ENCODE measurements around the gene THSD4. TPM values are rescaled to one million over a fixed set of nuclear protein-coding genes. Genes with fewer than 3 reads are reported as not detected.
"Not testable (repeated sequence)": the region's sequence is repeated elsewhere in the genome, so short reads cannot be mapped to it uniquely, and the experiment has no call there.

The THSD4 gene
- total RNA-seq, 2 donors from 2014 or later = not detected

DNA sequence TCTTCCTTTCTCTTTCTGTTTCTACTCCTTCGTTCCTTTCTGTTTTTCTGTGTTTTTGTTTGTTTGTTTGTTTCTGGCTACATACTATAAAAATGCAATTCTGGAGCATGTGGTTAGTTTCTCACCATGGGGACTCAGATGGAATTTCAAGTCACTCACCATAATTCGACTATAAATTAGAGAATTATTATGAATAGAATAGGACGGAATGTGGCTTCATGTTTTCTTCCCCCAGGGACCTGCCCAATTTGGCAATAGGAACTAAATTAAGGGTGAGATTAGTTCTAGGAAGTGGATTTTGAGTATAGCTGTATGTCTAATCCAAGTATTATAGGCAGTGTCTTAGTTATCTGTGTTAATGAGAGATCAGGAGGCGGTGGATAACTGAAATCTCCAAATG lies 96.9 kb downstream of the THSD4 start:
- DNase-seq (ENCODE audit: low spot score) = no peak
- H3K27ac Mint-ChIP-seq = no peak overlapping the region
- H3K9me3 Mint-ChIP-seq = no peaks in the 10 kb centered on the region
- H3K4me1 Mint-ChIP-seq (ENCODE audit: low read depth in 2 of 2) = no peaks in the 10 kb centered on the region
- no peak for ATAC-seq
- peaks cover 29 to 45% of the 10 kb centered on the region in 2 donors for H3K27me3 Mint-ChIP-seq
- H3K36me3 Mint-ChIP-seq = no peaks in the 10 kb centered on the region
- no peak overlapping the region for H3K4me3 Mint-ChIP-seq

DNA sequence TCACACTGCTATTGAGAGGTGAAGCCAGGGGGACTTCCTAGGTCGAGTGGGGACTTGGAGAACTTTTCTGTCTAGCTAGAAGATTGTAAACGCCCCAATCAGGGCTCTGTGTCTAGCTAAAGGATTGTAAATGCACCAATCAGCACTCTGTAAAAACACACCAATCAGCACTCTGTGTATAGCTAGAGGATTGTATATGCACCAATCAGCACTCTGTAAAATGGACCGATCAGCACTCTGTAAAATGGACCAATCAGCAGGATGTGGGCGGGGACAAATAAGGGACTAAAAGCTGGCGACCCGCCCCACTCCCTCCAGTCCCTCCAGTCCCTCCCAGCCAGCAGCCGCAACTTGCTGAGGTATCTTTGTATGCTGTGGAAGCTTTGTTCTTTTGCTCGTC lies 98.7 kb downstream of the THSD4 start:
- not testable (repeated sequence) for H3K4me1 Mint-ChIP-seq (ENCODE audit: low read depth in 2 of 2); H3K4me3 Mint-ChIP-seq; DNase-seq (ENCODE audit: low spot score); H3K36me3 Mint-ChIP-seq; H3K27ac Mint-ChIP-seq; ATAC-seq; H3K9me3 Mint-ChIP-seq
- peaks cover 34 to 39% of the 10 kb centered on the region in 2 donors for H3K27me3 Mint-ChIP-seq

DNA sequence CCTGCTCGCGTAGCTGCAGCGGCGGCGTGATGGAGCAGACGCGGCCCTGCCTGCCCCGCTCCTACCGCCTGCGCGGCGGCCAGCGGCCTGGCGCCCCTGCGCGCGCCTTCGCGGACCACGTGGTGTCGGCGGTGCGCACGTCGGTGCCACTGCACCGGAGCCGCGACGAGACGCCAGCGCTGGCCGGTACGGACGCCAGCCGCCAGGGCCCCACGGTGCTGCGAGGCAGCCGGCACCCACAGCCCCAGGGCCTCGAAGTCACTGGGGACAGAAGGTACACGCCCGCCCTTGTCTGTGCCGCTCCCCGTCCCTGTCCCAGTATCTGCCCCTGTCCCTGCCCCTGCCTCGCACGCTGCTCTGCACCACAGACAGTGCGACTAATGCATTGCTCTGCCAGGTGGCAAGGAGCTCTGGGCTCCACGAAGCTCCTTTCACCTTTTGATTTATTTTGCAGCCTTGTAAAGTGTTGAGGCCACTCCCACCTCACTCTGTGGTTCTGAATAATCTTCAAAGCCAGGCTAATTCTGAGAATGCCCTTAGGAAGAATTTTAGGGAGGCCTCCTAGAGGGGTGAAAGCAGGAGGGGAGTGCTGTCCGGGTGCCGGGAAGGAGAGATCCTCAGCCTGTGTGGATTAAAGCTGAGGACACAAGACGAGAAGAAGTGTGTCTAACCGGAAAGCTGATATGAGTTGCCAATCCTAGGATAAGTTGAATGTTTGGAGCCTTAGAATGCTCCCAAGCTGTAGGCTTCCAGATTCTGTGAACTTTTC lies 100.0 kb downstream of the THSD4 start:
- peaks cover 27 to 35% of the 10 kb centered on the region in 2 donors for H3K27me3 Mint-ChIP-seq
- H3K4me3 Mint-ChIP-seq = no peak overlapping the region
- no peak overlapping the region for H3K27ac Mint-ChIP-seq
- no peaks in the 10 kb centered on the region for H3K4me1 Mint-ChIP-seq (ENCODE audit: low read depth in 2 of 2)
- H3K9me3 Mint-ChIP-seq = no peaks in the 10 kb centered on the region
- no peaks in the 10 kb centered on the region for H3K36me3 Mint-ChIP-seq
- no peak for DNase-seq (ENCODE audit: low spot score)
- peak in 1 of 2 donors; percentile 57 for ATAC-seq

DNA sequence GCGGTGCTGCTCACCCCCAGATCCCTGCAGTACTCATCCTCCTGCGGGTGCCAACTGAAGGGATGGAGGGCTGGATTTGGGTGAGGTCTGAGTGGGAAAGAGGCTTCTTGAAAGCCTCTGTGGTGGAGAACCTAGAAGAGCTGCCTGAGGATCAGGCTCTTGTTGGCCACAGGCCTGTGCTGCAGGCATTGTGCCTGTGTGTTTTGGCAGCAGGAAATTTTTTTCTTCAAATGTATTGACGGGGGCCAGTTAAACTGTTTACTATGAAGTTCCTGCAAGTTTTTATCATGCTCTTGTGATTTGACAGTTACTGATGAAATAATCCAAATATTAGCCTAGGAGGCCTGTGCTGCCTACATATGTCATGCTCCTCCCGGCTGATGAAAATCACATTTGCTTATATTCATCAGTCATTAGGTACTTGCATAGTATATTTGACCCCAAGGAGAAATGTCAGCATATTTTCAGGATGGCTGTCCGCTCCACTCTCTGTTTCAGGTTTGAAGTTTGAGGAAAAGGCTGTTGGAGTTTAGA lies 103.1 kb downstream of the THSD4 start:
- Mint-ChIP-seq H3K27me3 (peaks cover 20 to 23% of the 10 kb centered on the region in 2 donors), H3K4me1 (ENCODE audit: low read depth in 2 of 2) (no peaks in the 10 kb centered on the region), H3K27ac (no peak overlapping the region), H3K4me3 (no peak overlapping the region), H3K36me3 (no peaks in the 10 kb centered on the region), H3K9me3 (peaks cover 3% of the 10 kb centered on the region)
- ATAC-seq (no peak), DNase-seq (ENCODE audit: low spot score) (no peak)

DNA sequence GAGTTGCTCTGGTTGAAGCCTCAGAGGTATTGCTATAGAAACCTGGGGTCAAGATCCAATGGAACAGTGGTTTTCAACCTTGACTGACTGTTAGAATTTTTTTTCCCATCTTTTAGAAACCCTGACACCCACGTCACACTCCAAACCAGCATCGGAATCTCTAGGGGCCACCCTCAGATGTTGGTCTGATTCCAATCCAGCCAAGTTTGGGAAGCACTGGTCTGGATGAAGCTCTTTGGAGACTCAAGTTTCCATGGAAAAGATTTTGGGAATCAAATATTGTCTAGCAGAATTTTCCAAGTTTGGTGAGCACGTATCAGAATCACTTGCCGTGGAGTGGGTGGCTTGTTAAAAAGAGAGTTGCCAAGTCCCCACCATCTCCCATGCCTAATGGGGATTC lies 103.8 kb downstream of the THSD4 start:
- H3K27ac Mint-ChIP-seq = no peak overlapping the region
- ATAC-seq = no peak

DNA sequence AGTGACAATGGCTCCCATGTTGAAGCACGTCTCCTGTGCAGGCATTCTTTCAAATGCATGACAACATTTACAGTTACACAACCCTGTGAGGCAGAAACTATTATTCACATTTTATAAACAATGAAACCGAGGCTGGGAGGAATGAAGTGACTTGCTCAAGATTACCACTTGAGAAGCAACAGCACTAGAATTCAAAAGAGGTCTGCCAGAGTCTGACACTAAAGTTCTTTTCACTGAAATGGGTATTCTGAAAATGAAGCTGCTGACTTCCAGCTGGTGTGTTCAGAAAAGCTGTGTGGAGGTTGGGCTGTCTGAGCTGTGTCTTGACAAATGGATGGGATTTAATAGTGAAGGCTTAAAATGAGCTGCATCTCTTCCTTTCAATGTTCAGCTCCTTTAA lies 104.4 kb downstream of the THSD4 start:
- ATAC-seq = no peak
- H3K27me3 Mint-ChIP-seq = peaks cover 23 to 27% of the 10 kb centered on the region in 2 donors
- no peaks in the 10 kb centered on the region for H3K4me1 Mint-ChIP-seq (ENCODE audit: low read depth in 2 of 2)
- no peaks in the 10 kb centered on the region for H3K36me3 Mint-ChIP-seq
- H3K4me3 Mint-ChIP-seq = no peak overlapping the region
- DNase-seq (ENCODE audit: low spot score) = no peak
- no peak overlapping the region for H3K27ac Mint-ChIP-seq
- peaks cover 3% of the 10 kb centered on the region for H3K9me3 Mint-ChIP-seq

More for the DNA sequence above, 103.8 kb downstream of the THSD4 start:
- Mint-ChIP-seq H3K27me3 (peaks cover 22 to 27% of the 10 kb centered on the region in 2 donors), H3K4me3 (no peak overlapping the region), H3K36me3 (no peaks in the 10 kb centered on the region), H3K4me1 (ENCODE audit: low read depth in 2 of 2) (no peaks in the 10 kb centered on the region), H3K9me3 (peaks cover 3% of the 10 kb centered on the region)
- no peak for DNase-seq (ENCODE audit: low spot score)

DNA sequence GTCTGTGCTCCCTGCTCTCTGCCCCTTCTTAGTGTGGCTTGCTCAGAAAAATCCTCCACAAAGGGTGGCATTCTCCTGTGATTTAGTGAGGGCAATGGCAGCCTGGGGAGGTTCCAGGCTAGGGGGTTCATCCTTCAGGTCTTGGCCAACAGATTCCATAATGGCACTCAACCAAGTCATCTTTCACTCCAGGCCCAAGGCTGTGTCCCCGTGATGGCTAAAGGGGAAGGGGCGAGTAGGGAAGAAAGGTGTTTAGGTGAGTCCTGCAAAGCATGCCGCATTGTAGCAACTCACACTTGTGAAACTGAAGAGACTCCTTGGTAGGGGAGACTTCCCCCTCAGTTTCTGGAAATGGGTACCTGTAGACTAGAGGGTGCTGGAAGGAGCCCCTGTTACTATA lies 105.6 kb downstream of the THSD4 start:
- no peaks in the 10 kb centered on the region for H3K4me1 Mint-ChIP-seq (ENCODE audit: low read depth in 2 of 2)
- no peaks in the 10 kb centered on the region for H3K36me3 Mint-ChIP-seq
- ATAC-seq = no peak
- no peak overlapping the region for H3K27ac Mint-ChIP-seq
- H3K27me3 Mint-ChIP-seq = peaks cover 21 to 22% of the 10 kb centered on the region in 2 donors
- DNase-seq (ENCODE audit: low spot score) = no peak
- no peak overlapping the region for H3K4me3 Mint-ChIP-seq
- peaks cover 3% of the 10 kb centered on the region for H3K9me3 Mint-ChIP-seq

DNA sequence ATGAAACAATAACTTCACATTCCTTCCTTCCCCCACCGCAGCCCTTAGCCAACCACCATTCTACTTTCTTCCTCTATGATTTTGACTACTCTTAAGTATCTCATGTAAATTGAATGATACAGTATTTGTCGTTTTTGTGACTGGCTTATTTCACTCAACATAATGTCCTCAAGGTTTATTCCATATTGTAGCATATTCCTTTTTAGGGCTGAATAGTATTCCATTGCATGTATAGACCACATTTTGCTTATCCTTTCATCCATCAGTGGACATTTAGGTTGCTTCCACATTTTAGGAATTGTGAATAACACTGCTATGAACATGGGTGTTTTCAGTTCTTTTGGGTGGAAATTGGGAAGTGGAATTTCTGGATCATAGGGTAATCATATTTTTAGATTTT lies 106.1 kb downstream of the THSD4 start:
- no peak for DNase-seq (ENCODE audit: low spot score)
- H3K27me3 Mint-ChIP-seq = peaks cover 19 to 20% of the 10 kb centered on the region in 2 donors
- peaks cover 3% of the 10 kb centered on the region for H3K9me3 Mint-ChIP-seq
- ATAC-seq = no peak
- H3K36me3 Mint-ChIP-seq = no peaks in the 10 kb centered on the region
- no peak overlapping the region for H3K4me3 Mint-ChIP-seq
- H3K27ac Mint-ChIP-seq = no peak overlapping the region
- no peaks in the 10 kb centered on the region for H3K4me1 Mint-ChIP-seq (ENCODE audit: low read depth in 2 of 2)

DNA sequence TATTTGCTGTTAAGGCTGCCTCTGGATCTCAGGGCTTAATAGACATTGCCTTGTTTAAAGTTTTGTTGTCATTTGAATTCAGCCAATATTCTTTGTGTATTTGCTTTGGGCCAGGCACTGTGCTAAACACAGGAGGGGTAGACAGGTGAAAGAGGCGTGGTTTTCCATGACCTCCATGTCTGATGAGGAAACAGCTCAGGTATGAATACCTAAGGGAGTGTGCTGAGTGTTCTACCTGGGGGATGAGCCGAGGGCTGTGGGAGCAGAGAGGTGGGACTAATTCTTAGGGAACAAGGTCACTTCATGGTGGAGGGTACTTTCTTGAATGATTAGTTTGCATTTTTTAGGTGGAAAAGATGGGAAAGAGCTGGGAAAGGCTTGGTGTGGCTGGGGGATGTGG lies 108.2 kb downstream of the THSD4 start:
- Mint-ChIP-seq H3K4me1 (ENCODE audit: low read depth in 2 of 2) (no peaks in the 10 kb centered on the region), H3K9me3 (peaks cover 3% of the 10 kb centered on the region), H3K36me3 (no peaks in the 10 kb centered on the region), H3K27ac (no peak overlapping the region), H3K4me3 (no peak overlapping the region), H3K27me3 (peaks cover 17 to 20% of the 10 kb centered on the region in 2 donors)
- DNase-seq (ENCODE audit: low spot score) (peak; percentile 13), ATAC-seq (no peak)

DNA sequence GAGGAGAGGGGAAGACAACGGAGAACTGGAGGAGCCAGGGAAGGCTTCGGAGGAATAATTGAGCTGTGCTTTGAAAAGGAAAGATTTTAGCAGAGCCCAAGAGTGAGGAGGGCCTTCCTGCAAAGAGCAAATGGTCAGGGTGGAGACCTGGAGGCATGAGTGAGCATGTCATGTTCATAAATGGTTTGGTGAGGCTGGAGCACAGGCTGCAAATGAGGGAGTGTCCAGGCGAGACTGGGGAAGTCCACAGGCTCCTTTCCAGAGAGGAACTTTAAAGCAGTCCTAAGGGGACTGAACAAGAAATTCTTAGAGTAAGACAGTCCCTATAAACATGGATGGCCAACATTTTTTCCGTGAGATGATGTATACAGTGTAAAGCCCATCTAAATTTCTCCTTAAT lies 108.8 kb downstream of the THSD4 start:
- no peak overlapping the region for H3K27ac Mint-ChIP-seq
- H3K9me3 Mint-ChIP-seq = peaks cover 3% of the 10 kb centered on the region
- ATAC-seq (peak in 1 of 2 donors; percentile 50), DNase-seq (ENCODE audit: low spot score) (no peak)
- no peaks in the 10 kb centered on the region for H3K36me3 Mint-ChIP-seq
- peaks cover 17 to 24% of the 10 kb centered on the region in 2 donors for H3K27me3 Mint-ChIP-seq
- no peaks in the 10 kb centered on the region for H3K4me1 Mint-ChIP-seq (ENCODE audit: low read depth in 2 of 2)
- H3K4me3 Mint-ChIP-seq = no peak overlapping the region

DNA sequence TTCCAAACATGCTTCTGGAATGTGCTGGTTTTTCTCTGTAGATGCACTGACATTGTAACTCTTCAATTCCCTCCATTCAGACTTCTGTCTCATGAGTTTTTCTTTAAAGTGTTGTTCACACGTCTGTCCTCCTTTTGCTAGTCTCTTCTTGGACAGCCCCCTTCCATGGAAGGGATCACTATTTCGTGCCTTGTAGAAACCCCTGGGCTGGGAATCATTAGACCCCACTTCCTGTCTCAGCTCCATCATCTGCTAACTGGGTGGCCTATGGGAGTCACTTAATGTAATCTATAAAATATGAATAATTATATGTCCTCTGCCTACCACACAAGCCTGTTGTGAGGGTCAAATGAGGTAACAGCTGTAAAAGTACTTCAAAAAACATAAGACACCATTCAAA lies 110.6 kb downstream of the THSD4 start:
- Mint-ChIP-seq H3K36me3 (no peaks in the 10 kb centered on the region), H3K9me3 (peaks cover 3% of the 10 kb centered on the region), H3K4me1 (ENCODE audit: low read depth in 2 of 2) (no peaks in the 10 kb centered on the region), H3K4me3 (no peak overlapping the region), H3K27me3 (peaks cover 23 to 26% of the 10 kb centered on the region in 2 donors), H3K27ac (no peak overlapping the region)
- no peak for ATAC-seq
- DNase-seq (ENCODE audit: low spot score) = no peak

DNA sequence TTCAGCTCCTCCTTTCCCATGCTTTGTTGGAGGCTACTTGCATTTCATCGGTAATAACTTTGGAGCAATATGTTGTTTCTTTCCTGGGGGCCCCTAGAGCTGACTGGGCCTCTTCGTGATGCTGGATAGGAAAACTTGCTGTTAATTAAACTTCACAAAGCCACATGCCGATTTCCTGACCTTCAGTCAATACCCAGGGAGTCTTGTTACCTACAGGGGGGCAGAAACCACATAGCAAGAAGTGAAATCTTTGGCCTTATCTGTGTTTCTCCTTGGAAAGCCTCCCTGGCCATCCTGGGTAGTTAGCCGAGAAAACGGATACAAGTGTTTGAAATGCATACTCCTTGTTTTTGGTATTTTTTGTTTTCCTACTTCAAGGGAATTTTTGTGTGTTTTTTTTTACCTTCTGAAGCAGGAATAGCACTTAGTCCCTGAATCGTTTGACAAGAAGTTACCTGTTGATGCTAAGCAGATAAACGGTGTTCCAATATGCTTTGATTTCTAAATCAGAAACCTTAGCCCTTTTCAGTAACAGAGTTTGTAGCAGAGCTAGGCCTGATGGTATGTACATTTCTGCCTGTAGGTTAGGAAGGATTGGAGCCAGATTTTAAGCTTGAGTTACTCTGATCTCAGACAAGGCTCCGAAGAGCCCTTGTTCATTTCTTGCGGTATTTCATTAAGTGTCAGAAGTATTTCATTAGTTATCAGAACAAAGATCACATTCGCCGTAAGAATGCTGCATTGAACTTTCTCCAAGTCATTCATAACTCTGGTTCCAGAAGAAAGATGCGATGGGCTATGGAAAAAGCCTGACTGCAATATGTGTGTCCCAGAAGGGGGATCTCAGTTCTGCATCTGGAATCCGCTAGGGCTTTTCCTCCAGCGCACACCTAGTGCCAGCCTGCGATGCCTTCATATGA lies 111.5 kb downstream of the THSD4 start:
- ATAC-seq (no peak), DNase-seq (ENCODE audit: low spot score) (no peak)
- no peaks in the 10 kb centered on the region for H3K36me3 Mint-ChIP-seq
- no peaks in the 10 kb centered on the region for H3K4me1 Mint-ChIP-seq (ENCODE audit: low read depth in 2 of 2)
- H3K27me3 Mint-ChIP-seq = peaks cover 23 to 28% of the 10 kb centered on the region in 2 donors
- H3K27ac Mint-ChIP-seq = no peak overlapping the region
- H3K9me3 Mint-ChIP-seq = no peaks in the 10 kb centered on the region
- H3K4me3 Mint-ChIP-seq = no peak overlapping the region

DNA sequence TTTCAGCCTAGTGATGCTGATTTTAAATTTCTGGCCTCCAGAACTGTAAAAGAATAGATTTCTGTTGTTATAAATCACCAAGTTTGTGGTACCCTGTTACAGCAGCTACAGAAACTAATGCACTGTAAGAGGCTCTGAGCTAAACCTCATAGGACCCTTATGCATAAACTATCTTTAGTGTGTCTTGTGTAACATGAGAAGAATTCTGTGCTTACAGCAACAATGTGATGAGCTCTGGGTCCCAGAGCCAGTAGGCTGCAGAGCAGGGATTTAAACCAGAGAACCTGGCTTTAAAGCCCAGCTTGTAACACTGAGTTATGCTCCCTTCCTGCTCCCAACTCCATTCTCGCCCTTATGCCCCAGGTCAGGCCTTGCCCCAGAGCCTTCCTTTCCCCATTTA lies 113.1 kb downstream of the THSD4 start:
- no peak overlapping the region for H3K4me3 Mint-ChIP-seq

DNA sequence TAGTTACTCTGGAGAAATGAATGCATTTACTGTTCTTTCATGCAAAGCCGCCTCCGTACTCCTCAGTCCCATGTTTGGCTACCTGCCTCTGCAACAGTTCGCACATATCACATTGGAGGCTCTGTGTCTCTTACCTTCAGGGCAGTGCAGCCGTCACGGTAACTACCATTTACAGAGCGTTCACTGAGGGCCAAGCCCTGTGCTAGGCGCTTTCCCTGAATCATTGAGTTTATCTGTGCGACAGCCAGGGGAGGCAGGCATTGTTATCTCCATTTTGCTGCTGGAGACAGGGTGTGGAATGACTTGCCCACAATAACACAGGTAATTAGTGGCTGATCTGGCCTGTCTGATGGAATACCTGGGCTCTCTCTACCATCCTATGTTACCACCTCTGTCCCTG lies 115.0 kb downstream of the THSD4 start:
- ATAC-seq = no peak
- no peaks in the 10 kb centered on the region for H3K36me3 Mint-ChIP-seq
- DNase-seq (ENCODE audit: low spot score) = no peak
- no peaks in the 10 kb centered on the region for H3K4me1 Mint-ChIP-seq (ENCODE audit: low read depth in 2 of 2)
- peaks cover 23 to 30% of the 10 kb centered on the region in 2 donors for H3K27me3 Mint-ChIP-seq
- no peak overlapping the region for H3K27ac Mint-ChIP-seq
- H3K9me3 Mint-ChIP-seq = no peaks in the 10 kb centered on the region
- no peak overlapping the region for H3K4me3 Mint-ChIP-seq

More for the DNA sequence above, 113.1 kb downstream of the THSD4 start:
- Mint-ChIP-seq H3K27me3 (peaks cover 28 to 37% of the 10 kb centered on the region in 2 donors), H3K27ac (no peak overlapping the region), H3K9me3 (no peaks in the 10 kb centered on the region), H3K4me1 (ENCODE audit: low read depth in 2 of 2) (no peaks in the 10 kb centered on the region), H3K36me3 (no peaks in the 10 kb centered on the region)
- ATAC-seq = no peak
- DNase-seq (ENCODE audit: low spot score) = no peak

Data from natural killer cell treated with Interleukin-12 subunit alpha and Interleukin-12 subunit beta and Interleukin-15 and Interleukin-18, amount 100 ng/mL, for 72 hours (primary cell).